Fibroblast of villous mesenchyme (primary cell): ENCODE data around the gene OXER1. TPM values are rescaled to one million over a fixed set of nuclear protein-coding genes. Genes with fewer than 3 reads are reported as not detected.

Experiments used
- DNase-seq: peaks from one replicate; pipeline ENCODE4 v3.0.0-alpha.2; 2010; ENCODE audit warnings: low read depth
- H3K4me3 ChIP-seq: 2 replicates; pipeline ENCODE4 v1.5.1; 2011; ENCODE audit warnings: low read depth, mild to moderate bottlenecking, low read length
- CTCF ChIP-seq: IDR thresholded peaks from 2 replicates; pipeline ENCODE4 v1.5.1; 2012; ENCODE audit warnings: low read depth, mild to moderate bottlenecking, low read length; ENCODE audit not compliant: insufficient read depth
- total RNA-seq: library from RNA; depleted of rRNA; stranded (reverse); fragments of >200 nt; gene quantifications from 2 replicates; pipeline ENCODE4 v1.2.3, GENCODE V29; 2012

Gene OXER1
- total RNA-seq, 1 donor: under 0.01 TPM

GRCh38 chr2:42794271-42795046 is 30.5 kb upstream of the OXER1 start:
- H3K4me3 ChIP-seq: no peak overlapping the region
- peak; percentile 39 for DNase-seq
- TF ChIP-seq CTCF: peak; percentile 57

GRCh38 chr2:42793334-42794270 is 29.7 kb upstream of the OXER1 start:
- peak overlapping the region; percentile 47 for H3K4me3 ChIP-seq
- DNase-seq: no peak
- TF ChIP-seq CTCF: no peak

GRCh38 chr2:42792583-42793333 is 28.8 kb upstream of the OXER1 start, which contains the start of gene HAAO:
TSS of gene HAAO (minus strand) at chr2:42792583. CDS start at chr2:42792536, 47 bp downstream.
- no peak for TF ChIP-seq CTCF
- DNase-seq: no peak
- peak within 1 kb of the TSS; percentile 47 for H3K4me3 ChIP-seq

- peak overlapping the region; percentile 47 for H3K4me3 ChIP-seq
- TF ChIP-seq CTCF: no peak
- no peak for DNase-seq
These were observed 28.2 kb upstream of the OXER1 start for GRCh38 chr2:42792087-42792582.

GRCh38 chr2:42791606-42792005 is 27.7 kb upstream of the OXER1 start:
- peak overlapping the region; percentile 47 for H3K4me3 ChIP-seq
- no peak for TF ChIP-seq CTCF
- DNase-seq: no peak

- no peak for TF ChIP-seq CTCF
- H3K4me3 ChIP-seq: no peak overlapping the region
- no peak for DNase-seq
These were observed 25.8 kb upstream of the OXER1 start for GRCh38 chr2:42789751-42790150.
